Measurements from ENCODE around the gene CACTIN.

DNA sequence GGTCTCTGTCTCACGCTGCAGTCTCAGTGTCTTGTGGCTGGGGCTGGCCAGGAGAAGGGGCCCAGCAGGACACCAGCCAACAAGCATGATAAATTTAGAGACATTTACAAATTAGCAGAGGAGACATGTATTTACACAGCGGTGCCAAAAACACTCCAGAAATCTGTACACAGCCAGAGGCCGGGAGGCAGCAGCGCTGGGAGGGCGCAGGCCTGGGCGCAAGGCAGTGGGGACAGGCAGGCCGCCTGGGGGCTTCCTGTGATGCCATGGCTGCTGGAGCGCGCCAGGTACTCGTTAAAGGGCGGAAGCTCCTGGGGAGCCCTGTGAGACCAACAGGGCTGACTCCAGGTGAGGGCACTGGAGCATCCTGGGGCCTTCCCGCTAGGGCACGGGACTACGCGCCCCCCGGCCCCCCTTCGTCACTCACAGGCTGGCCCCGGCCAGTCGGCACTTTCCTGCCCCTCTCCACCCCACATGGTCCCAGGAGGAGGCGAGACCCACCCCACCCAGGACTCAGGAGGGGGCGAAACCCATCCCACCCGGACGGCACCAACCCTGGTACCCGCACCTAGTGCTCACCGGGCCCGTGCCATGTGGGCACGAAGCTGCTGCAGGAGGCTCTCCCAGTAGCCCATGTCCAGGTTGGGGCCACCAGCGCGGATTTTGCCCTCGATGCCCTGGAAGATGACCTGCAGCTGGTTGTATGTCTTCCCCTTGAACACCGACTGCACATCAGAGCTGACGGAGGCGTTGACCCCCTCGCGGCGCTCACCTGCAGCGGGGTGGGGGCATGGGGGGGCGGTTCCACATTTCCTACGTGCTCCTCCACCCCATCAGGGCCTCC, 12.6 kb downstream of the CACTIN start:
- TF ChIP-seq, protein P1, sequence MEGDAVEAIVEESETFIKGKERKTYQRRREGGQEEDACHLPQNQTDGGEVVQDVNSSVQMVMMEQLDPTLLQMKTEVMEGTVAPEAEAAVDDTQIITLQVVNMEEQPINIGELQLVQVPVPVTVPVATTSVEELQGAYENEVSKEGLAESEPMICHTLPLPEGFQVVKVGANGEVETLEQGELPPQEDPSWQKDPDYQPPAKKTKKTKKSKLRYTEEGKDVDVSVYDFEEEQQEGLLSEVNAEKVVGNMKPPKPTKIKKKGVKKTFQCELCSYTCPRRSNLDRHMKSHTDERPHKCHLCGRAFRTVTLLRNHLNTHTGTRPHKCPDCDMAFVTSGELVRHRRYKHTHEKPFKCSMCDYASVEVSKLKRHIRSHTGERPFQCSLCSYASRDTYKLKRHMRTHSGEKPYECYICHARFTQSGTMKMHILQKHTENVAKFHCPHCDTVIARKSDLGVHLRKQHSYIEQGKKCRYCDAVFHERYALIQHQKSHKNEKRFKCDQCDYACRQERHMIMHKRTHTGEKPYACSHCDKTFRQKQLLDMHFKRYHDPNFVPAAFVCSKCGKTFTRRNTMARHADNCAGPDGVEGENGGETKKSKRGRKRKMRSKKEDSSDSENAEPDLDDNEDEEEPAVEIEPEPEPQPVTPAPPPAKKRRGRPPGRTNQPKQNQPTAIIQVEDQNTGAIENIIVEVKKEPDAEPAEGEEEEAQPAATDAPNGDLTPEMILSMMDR (IDR thresholded peaks at IDR 0.05; ENCODE audit: control extremely low read depth in 1 of 3, insufficient read depth in 1 of 3, low read depth in 1 of 3, low read length in 3 of 3) = no peak
- TF ChIP-seq CREB1 (IDR thresholded peaks at IDR 0.05) (no peak), SIN3A (conservative IDR thresholded peaks at IDR 0.05 in 1 of 2, IDR thresholded peaks at IDR 0.05 in 1 of 2; ENCODE audit: low read depth in 1 of 2, low read length in 2 of 2) (no peak), POLR2A (IDR thresholded peaks at IDR 0.05; ENCODE audit: control extremely low read depth in 1 of 2, low read depth in 2 of 2, low read length in 2 of 2) (no peak)
- TF ChIP-seq, protein P2, sequence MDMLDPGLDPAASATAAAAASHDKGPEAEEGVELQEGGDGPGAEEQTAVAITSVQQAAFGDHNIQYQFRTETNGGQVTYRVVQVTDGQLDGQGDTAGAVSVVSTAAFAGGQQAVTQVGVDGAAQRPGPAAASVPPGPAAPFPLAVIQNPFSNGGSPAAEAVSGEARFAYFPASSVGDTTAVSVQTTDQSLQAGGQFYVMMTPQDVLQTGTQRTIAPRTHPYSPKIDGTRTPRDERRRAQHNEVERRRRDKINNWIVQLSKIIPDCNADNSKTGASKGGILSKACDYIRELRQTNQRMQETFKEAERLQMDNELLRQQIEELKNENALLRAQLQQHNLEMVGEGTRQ (IDR thresholded peaks at IDR 0.05; ENCODE audit: low read length) = no peak
- TF ChIP-seq, protein P3, sequence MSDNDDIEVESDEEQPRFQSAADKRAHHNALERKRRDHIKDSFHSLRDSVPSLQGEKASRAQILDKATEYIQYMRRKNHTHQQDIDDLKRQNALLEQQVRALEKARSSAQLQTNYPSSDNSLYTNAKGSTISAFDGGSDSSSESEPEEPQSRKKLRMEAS (IDR thresholded peaks at IDR 0.05) = no peak
